ENCODE data around the gene CELA1.

Gene CELA1

GRCh38 chr12:51374361-51374760 is 27.9 kb upstream of the CELA1 start:
- DNase-seq: no peak

GRCh38 chr12:51373187-51373586 is 26.7 kb upstream of the CELA1 start:
- DNase-seq: no peak

DNA sequence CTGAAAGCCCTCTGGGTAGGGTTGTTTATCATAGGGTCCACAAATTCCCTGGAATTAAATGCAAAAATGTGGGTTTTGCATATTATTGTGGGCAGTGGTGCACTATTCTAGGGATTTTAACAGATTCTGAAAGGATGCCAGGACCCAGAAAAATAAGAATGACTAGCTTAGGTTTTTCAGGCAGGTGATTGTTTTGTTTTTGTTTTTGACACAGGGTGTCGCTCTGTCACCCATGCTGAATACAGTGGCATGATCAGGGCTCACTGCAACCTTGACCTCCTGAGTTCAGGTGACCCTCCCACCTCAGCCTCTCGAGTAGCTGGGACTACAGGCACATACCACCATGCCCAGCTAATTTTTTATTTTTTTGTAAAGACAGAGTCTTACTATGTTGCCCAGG is 25.5 kb upstream of the CELA1 start:
- no peak for DNase-seq

DNA sequence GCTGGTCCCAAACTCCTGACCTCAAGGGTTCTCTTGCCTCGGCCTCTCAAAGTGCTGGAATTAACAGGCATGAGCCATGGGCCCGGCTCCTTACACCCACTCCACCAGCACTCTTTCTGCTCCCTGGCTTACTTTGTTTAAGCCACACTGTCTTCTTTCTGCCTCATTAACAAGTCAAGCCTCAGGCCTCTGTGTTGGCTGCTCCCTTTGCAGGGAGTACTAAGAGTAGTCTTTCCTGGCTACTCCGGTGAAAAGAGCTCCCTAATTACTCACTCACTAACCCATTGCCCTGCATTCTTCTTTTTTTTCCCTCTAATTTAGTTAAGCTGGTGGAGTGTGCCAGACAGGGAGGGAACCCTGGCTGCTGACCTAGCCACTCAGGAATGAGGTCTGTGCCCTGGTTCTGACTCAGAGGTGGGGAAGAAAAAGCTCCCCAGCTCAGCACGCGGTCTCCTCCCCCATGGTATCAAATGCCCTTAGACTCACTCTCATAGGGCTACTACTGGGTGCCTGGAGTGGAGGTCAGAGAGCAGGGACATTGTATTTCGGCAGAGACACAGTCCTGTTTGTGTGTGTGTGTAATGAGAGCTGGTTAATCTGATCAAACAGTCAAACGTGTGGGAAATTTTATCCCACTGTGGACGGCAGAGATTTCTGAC is 24.9 kb upstream of the CELA1 start:
- no peak for DNase-seq

DNA sequence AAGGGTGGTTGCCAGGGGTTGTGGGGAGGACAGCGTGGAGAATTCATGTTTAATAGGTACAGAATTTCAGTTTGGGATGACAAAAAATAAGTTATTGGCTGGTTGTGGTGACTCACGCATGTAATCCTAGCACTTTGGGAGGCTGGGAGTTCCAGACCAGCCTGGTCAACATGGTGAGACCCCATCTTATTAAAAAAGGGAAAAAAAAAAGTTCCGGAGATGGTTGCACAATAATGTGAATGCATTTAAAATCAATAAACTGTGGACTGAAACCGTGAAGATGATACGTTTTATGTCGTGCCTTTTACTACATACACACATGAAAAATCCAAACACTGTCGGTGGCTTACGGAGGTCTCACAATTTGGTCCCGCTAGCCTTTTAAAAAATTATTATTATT is 24.2 kb upstream of the CELA1 start:
- no peak for DNase-seq

DNA sequence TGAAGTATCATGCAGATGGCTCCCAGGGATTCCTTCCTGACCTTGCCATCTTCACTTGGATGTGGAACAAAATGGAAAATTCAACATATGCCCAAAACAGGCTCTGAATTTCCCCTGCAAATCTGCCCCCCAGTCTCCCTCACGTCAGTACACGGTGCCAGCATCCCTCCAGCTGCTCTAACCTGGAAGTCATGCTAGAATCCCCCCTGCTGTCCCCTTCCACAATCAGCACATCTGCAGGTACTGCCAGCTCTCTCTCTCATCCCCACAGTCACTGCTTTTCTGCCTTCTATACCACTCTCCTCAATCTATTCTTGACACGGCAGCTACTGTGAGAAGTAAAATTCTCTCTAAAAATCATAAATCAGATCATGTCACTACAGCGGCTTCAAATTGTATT is 23.1 kb upstream of the CELA1 start:
- DNase-seq: no peak

- DNase-seq: peak; percentile 71
Measured at GRCh38 chr12:51368640-51369517, 22.4 kb upstream of the CELA1 start.

GRCh38 chr12:51365276-51365675 is 18.8 kb upstream of the CELA1 start:
- DNase-seq: no peak

DNA sequence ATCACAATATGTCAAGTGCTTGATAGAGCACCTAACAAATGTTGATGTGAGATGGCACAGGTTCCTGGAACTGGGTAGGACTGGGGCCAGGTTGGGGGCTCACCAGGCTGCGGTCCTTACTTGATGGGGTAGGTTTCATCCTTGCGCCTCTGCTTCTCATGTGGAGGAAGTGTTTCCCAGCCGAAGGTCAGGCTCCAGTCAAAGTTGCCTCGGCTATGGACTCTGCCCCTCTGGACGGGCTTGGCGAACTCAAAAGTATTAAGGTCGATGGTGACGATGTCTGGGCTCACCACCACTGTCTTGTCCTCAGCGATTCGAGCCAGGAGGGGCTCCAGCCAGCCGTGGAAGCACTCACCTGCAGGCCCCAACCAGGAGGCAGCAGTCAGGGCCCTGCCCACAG is 17.5 kb upstream of the CELA1 start:
- DNase-seq: no peak

DNA sequence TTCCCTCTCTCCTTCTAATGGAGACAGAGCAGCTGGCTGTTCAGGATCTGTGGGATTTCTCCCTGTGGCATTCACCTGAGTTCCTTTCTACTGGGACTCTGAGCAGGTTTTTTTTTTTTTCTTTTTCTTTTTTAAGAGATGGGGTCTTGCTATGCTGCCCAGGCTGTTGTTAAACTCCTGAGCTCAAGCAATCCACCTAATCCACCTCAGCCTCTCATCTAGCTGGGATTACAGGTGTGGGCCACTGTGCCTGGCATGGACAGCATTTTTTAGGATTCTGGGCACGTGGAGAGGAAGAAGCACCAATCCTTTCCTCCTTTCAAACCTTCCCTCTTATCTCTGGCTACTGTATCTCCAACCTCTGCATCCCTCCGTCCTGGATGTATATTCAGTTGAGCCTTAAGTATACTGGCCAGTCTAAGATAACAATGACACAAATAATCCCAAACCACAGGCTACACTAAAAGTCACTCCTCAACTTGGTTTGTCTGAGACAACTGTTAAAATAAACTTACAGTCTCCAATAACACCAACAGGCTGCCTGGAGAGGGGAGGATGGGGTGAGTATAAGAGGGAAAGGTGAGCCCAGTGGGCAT is 16.4 kb upstream of the CELA1 start:
- DNase-seq: no peak

- DNase-seq: no peak
Measured at GRCh38 chr12:51362307-51362706, 15.8 kb upstream of the CELA1 start.

DNA sequence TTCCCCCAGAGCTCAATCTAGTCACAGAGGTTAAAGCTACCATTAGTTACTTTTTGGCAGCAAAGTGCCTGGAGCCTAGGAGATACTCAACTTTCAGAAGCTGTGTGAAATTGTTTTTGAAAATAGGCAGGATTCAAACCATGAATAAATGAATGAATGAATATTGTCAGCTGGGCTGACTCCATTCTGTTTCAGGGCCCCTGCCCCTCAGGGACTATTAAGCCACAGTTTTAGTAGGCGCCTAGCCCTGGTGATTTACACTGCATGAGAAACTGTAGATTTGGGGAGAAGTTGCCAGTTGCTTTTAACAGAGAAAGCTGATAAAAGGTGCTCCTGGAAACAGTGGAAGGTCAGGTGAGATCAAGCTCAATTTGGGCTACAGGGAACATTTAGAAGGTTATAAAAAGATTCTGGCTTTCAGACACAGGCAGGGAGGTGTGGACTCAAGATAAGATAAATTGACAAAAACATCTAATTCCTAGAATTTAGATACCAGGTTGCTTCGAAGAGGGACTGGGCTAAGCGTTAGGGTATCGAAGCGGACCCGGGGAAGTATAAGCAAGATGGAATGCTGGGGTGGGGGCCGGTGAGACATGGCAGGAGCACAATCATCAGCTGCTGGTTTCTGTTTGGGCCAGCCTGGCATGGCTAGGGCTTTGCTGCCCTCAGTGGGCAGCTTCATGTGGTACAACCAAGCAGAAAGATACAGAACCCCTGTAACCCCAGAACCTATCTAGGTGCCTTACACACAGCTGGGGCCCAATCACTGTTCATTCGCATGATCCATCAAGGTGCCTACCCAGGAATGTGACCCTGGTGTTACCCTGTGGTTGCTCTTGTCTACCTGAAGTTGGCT is 14.9 kb upstream of the CELA1 start:
- no peak for DNase-seq

GRCh38 chr12:51360315-51360714 is 13.8 kb upstream of the CELA1 start:
- DNase-seq: no peak

DNA sequence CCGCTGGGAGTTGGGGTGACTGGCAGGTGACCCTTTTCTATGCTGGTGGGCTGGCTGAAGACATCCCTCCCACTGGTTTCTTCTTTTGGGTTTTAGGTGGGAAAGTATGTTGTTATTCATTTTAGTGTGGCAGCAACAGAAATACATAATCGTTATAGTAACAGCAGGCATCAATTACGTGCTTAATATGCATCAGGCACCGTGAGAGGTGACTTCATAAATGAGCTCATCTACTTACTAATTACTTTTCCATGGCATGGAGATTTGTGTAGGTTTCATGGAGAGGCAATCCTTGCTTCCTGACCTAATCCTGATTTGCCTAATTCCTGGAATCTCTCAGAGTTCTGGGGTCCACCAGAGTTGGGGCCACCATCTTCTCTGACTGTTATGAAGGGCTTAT is 13.4 kb upstream of the CELA1 start:
- no peak for DNase-seq

DNA sequence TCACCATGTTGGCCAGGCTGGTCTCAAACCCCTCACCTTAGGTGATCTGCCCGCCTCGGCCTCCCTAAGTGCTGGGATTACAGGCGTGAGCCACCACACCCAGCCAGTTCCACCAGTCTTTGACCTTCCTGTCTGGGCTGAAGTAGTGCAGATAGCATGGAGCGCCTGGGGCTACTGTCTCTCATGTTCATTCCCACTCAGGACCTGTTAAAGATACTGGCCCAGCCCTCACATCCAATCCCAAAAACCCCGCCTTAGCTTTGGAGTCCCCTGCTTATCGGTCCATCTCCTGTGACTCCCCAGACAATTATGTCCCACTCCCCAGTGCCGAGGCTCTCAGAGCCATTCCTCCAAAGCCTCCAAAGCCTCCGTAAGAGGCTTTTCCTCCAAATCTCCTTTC is 12.0 kb upstream of the CELA1 start:
- DNase-seq: no peak

DNA sequence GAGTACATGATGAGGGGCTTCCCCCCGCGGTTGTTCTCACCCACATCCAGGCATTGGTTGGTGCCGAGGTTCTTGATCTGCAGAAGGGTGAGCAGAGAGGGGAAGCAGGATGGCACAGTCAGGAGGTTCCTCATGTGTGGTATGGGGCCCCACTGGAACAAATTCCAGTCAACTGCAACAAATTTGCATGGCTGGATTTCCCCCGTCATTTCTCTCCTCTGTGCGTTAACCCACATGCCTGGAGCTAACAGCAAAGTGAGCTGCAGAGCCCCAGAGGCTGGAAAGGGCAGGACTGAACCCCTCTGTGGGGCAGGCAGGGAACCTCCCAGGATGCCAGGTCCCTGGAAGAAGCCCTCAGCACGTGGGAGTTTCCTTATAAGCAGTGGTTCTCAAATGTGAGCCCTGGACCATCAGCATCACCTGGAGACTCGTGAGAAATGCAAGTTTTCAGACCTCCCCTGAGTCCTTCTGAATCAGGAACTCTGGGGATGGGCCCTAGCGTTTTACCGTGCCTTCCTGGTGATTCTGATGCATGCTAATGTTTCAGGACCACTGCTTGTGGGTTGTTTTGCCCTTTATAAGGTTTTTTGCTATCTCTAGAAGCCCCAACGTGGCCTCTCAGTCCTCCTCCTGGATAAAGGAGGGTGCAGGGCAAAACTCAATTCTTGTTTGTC is 11.0 kb upstream of the CELA1 start:
- no peak for DNase-seq

DNA sequence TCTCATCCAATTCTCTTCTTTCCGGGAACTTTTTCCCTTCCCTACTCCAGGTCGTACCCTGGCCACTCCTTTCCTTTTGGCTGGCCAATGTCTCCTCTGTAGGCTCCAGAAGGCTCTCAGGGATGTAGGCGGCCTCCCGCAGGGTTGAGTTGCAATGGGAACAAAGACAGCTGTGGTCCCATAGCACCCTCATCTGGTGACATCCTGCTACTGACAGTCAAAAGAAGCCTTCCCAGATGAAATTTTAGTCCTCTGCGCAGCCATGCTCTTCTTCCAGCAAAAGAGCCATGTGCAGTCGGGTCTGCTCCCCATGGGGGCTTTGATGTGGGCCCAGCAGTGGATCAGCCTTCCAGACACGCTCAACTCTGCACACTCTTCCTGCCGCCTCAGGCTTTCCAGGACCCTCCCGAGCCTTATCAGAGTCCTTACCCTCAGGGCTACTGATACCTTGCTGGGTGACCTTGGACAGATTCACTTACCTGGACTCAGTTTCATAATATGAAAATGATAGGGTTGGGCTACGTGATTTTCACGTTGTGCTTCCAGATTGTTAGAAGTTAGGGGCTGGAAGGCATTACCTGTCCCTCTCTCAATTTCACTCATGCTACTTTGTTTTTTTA is 5.5 kb upstream of the CELA1 start:
- DNase-seq: no peak

GRCh38 chr12:51349026-51349425 is 2.5 kb upstream of the CELA1 start:
- DNase-seq: no peak

DNA sequence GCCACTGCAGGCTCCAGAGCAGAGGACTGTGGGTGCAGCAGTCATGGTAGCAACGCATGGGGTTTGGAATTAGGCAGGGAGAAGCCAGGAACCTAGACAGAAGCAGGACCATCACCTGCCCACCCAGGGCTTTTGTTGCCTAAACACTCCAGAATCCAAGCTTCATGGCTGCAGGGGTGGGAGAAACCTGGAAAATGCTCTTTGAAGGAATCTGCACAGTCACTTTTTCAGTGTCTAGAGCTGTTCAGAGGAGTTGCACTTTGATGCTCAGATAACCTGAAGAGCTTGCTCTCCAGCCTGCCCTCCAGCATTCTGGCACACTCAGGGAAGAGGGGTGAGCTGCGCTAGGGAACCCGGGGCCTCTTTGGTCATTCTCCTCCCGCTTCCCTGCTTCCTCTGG is 1.6 kb upstream of the CELA1 start:
- DNase-seq: no peak

GRCh38 chr12:51345681-51346080 is 798 bp downstream of the CELA1 start:
- DNase-seq: no peak

GRCh38 chr12:51343201-51343600 is 3.3 kb downstream of the CELA1 start:
- no peak for DNase-seq

DNA sequence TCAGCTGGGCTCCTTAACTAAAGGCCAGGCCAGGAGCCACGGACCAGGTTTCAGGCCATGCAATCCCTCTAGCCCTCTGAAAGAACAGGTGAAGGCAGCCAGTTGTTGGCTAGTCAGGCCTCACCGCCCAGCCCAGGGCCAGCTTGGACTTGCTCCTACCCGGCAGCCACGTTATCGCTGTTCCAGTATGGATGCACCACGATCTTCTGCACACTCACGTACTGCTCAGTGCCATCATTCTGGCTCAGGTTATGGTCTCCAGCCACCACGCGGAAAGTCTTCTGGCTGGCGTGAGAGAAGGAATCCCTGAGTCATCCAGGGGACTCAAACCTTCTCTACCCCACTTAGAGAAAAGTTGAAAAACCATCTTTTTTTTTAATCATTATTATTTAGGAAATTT is 4.1 kb downstream of the CELA1 start:
- DNase-seq: no peak

Data from stimulated activated CD4-positive, alpha-beta T cell treated with anti-CD3 and anti-CD28 coated beads, Interleukin-4, amount 100 ng/mL, for 1 hour (primary cell).